Vagina (tissue), 2 donors: Measurements from ENCODE around the gene PET100. TPM values are rescaled to one million over a fixed set of nuclear protein-coding genes. Genes with fewer than 3 reads are reported as not detected.

Experiments used
- DNase-seq, 2 donors: peaks; one replicate each; pipeline ENCODE4 v3.0.0-alpha.2; 2017; ENCODE audit errors: extremely low spot score in 2 of 2
- H3K27ac ChIP-seq: fragments of 200-600 bp; sonication (generic); one replicate; pipeline ENCODE4 v1.5.1; 2019
- H3K27me3 ChIP-seq: fragments of 200-600 bp; sonication (generic); one replicate; pipeline ENCODE4 v1.5.1; 2019
- H3K36me3 ChIP-seq, 2 donors: fragments of 200-600 bp; sonication (generic); one replicate each; pipeline ENCODE4 v1.5.1; 2017 to 2019
- H3K4me1 ChIP-seq: fragments of 200-600 bp; sonication (generic); one replicate; pipeline ENCODE4 v1.5.1; 2019
- H3K4me3 ChIP-seq, 2 donors: fragments of 200-600 bp; sonication (generic); 1 replicate in 1 of 2; 2 replicates in 1 of 2; pipeline ENCODE4 v1.5.1; 2016 to 2019
- H3K9me3 ChIP-seq: fragments of 200-600 bp; sonication (generic); one replicate; pipeline ENCODE4 v1.5.1; 2019
- POLR2A ChIP-seq, 2 donors: fragments of 450-650 bp; IDR thresholded peaks; one replicate each; pipeline ENCODE4 v1.6.1; 2017; ENCODE audit warnings: antibody characterized with exemption in 2 of 2, mild to moderate bottlenecking in 2 of 2, moderate library complexity in 2 of 2
- POLR2AphosphoS5 ChIP-seq, 2 donors: sonication (generic); formaldehyde crosslinking; IDR thresholded peaks; one replicate each; pipeline ENCODE4 v1.9.0; 2017; ENCODE audit warnings: antibody characterized with exemption in 2 of 2, mild to moderate bottlenecking in 2 of 2, low read depth in 1 of 2; ENCODE audit not compliant: insufficient read depth in 1 of 2
- intact Hi-C: fragments of 100-400 bp; cut with DNase I; formaldehyde crosslinking; loops from one replicate; pipeline ENCODE4 v1.15.1; 2023
- total RNA-seq: library from RNA; depleted of rRNA; stranded (reverse); fragments of >200 nt; gene quantifications from one replicate; pipeline ENCODE4 v1.2.3, GENCODE V29; 2016
- TF ChIP-seq, protein P1 (sequence below), 3 experiments: fragments of 450-650 bp in 2 of 3; fragments of 200-600 bp in 1 of 3; sonication (generic) in 1 of 3; IDR thresholded peaks; one replicate each; pipeline ENCODE4 v1.5.1; 2017 to 2019; ENCODE audit warnings: antibody characterized with exemption in 3 of 3, mild to moderate bottlenecking in 2 of 3, moderate library complexity in 2 of 3

Gene PET100
- total RNA-seq, 1 donor from 2014 or later = 16.7 TPM

DNA sequence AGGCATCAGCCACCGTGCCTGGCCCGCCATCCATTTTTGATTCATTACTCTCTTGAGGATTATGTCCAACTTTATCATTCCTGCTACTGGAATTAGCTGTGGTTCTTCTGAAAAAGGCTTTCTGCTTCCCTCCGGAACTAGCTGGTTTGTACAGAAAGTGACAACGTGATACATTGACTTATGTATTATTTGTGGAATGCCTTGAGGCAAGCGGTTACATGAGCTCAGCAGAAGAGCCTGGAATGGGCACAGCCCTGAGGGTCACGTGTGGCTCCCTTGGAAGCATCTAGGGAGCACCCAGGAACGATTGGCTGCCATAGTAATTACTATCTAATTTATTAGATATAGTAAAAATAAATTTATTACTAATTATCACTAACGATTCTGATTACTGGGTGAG lies 24.8 kb downstream of the PET100 start:
- DNase-seq = no peak
- Histone ChIP-seq H3K27me3 (no peaks in the 10 kb centered on the region), H3K36me3 (no peaks in the 10 kb centered on the region), H3K4me1 (peaks cover 4% of the 10 kb centered on the region), H3K27ac (no peak overlapping the region), H3K9me3 (no peaks in the 10 kb centered on the region), H3K4me3 (no peak overlapping the region)
- intact Hi-C loops = no loop called here
- no peak for TF ChIP-seq POLR2A (IDR thresholded peaks at IDR 0.05)
- TF ChIP-seq POLR2AphosphoS5 (IDR thresholded peaks at IDR 0.05; ENCODE audit: insufficient read depth in 1 of 2, low read depth in 1 of 2) = no peak
- TF ChIP-seq, protein P1, sequence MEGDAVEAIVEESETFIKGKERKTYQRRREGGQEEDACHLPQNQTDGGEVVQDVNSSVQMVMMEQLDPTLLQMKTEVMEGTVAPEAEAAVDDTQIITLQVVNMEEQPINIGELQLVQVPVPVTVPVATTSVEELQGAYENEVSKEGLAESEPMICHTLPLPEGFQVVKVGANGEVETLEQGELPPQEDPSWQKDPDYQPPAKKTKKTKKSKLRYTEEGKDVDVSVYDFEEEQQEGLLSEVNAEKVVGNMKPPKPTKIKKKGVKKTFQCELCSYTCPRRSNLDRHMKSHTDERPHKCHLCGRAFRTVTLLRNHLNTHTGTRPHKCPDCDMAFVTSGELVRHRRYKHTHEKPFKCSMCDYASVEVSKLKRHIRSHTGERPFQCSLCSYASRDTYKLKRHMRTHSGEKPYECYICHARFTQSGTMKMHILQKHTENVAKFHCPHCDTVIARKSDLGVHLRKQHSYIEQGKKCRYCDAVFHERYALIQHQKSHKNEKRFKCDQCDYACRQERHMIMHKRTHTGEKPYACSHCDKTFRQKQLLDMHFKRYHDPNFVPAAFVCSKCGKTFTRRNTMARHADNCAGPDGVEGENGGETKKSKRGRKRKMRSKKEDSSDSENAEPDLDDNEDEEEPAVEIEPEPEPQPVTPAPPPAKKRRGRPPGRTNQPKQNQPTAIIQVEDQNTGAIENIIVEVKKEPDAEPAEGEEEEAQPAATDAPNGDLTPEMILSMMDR (IDR thresholded peaks at IDR 0.05) = no peak

DNA sequence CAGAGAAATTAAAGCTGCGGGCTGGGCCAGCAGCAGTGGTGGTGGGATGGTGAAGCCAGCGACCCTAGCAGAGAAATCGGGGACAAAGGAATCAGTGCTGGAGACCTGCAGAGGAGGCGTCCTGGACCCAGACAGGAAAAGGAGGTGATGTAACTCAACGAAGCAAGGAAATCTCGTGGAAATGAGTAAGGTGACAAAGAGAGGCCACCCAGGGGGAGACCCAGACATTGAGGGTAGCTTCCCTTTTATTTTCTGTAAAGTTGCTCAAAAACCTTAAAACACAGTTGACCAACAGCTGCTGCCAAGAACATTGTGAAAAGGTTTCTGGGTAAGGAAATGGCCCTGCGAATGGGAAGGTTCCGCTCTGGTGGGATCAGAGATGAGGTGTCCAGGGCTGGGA lies 26.0 kb downstream of the PET100 start:
- peaks cover 4% of the 10 kb centered on the region for H3K4me1 ChIP-seq
- H3K4me3 ChIP-seq = no peak overlapping the region
- DNase-seq = no peak
- H3K9me3 ChIP-seq = no peaks in the 10 kb centered on the region
- TF ChIP-seq POLR2AphosphoS5 (IDR thresholded peaks at IDR 0.05; ENCODE audit: insufficient read depth in 1 of 2, low read depth in 1 of 2) (no peak), POLR2A (IDR thresholded peaks at IDR 0.05) (no peak)
- TF ChIP-seq, protein P1 (IDR thresholded peaks at IDR 0.05) = no peak
- H3K27me3 ChIP-seq = no peaks in the 10 kb centered on the region
- H3K27ac ChIP-seq = no peak overlapping the region
- H3K36me3 ChIP-seq = no peaks in the 10 kb centered on the region
- intact Hi-C loops = no loop called here

DNA sequence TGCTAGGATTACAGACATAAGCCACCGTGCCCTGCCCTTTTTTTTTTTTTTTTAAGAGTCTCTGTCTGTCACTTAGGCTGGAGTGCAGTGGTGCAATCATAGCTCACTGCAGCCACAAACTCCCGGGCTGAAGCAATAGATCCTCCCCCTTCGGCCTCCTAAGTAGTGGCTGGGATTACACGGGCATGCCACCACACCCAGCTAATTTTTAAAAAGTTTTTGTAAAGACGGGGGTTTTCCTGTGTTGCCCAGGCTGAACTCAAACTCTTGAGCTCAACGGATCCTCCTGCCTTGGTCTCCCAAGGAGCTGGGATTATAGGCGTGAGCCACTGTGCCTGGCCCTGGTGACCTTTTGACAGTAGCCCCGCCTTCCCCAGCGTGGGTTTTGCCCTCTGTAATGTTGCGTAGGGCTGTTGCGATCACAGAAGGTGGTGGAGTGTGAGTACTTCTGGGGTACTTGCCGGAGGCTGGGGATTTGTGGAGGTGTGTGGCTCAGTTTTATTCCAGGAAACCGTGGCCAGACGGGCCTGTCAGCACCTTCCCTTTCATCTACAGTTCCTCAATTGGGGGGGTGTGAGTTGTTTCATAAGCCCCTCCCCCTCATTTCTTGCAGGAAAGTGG lies 27.6 kb downstream of the PET100 start:
- Histone ChIP-seq H3K4me1 (peaks cover 2% of the 10 kb centered on the region), H3K27ac (no peak overlapping the region), H3K4me3 (no peak overlapping the region), H3K27me3 (no peaks in the 10 kb centered on the region), H3K36me3 (no peaks in the 10 kb centered on the region), H3K9me3 (no peaks in the 10 kb centered on the region)
- no peak for DNase-seq
- TF ChIP-seq POLR2A (IDR thresholded peaks at IDR 0.05) = no peak
- TF ChIP-seq, protein P1 (IDR thresholded peaks at IDR 0.05) = no peak
- no peak for TF ChIP-seq POLR2AphosphoS5 (IDR thresholded peaks at IDR 0.05; ENCODE audit: insufficient read depth in 1 of 2, low read depth in 1 of 2)
- intact Hi-C loops = no loop called here

DNA sequence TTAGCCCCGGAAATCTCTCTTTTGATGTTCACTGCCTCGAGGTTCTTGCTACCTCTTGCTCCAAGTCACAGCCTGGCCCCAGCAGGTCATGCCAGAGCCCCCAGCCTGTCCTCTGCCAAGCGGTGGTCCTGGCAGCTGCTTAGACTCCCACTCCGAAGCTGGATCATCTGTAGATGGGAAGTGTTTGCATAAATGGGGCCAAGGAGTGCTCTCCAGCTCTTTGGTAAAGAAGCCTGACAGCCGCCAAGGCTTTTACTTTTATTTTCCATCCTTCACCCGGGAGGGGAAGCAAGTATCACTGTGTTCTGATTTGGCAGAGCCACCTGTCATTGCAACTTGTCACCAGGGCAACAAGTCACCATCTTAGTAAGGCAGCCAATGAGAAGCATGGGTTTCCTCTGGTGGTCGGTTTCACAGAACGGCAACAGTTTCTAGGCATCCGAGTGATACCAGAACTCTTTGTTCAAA lies 28.7 kb downstream of the PET100 start:
- Histone ChIP-seq H3K4me1 (no peaks in the 10 kb centered on the region), H3K36me3 (no peaks in the 10 kb centered on the region), H3K9me3 (no peaks in the 10 kb centered on the region), H3K27me3 (no peaks in the 10 kb centered on the region), H3K4me3 (no peak overlapping the region), H3K27ac (no peak overlapping the region)
- TF ChIP-seq POLR2AphosphoS5 (IDR thresholded peaks at IDR 0.05; ENCODE audit: insufficient read depth in 1 of 2, low read depth in 1 of 2) (no peak), POLR2A (IDR thresholded peaks at IDR 0.05) (no peak)
- TF ChIP-seq, protein P1 (IDR thresholded peaks at IDR 0.05) = no peak
- intact Hi-C loops = no loop called here
- DNase-seq = no peak

DNA sequence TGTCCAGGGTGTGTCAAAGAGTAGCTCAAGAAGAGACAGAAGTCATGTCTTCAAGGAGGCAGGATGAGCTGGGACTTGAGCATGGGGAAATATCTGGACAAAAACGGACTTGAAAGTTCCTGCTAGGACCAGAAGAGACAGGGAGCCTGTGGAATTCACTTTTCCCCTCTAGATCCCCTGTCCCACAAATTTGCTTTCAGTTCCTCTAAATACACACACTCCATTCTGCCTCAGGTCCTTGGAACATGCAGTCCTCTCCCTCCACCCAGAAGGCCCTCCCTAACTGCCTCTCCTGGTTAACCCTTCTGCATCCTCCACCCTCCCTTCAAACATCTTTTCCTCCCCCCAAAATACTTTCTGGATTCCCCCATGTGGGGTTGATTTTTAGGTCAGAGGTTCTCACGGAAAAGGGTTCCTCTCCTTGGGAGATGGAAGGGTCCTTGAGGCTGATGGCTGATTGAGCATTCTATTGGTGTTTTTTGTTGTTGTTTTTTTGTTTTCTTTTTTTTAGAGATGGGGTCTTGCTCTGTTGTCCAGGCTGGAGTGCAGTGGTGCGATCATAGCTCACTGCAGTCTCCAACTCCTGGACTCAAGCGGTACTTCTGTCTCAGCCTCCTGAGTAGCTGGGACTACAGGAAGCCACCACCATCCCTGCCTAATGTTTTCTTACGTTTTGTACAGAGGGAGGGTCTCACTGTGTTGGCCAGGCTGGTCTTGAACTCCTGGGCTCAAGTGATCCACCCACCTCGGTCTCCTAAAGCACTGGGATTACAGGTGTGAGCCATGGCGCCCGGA lies 32.3 kb downstream of the PET100 start:
- Histone ChIP-seq H3K4me1 (no peaks in the 10 kb centered on the region), H3K36me3 (no peaks in the 10 kb centered on the region), H3K27ac (no peak overlapping the region), H3K4me3 (no peak overlapping the region), H3K27me3 (no peaks in the 10 kb centered on the region), H3K9me3 (no peaks in the 10 kb centered on the region)
- no peak for DNase-seq
- intact Hi-C loops = no loop called here
- no peak for TF ChIP-seq POLR2AphosphoS5 (IDR thresholded peaks at IDR 0.05; ENCODE audit: insufficient read depth in 1 of 2, low read depth in 1 of 2)
